Activated naive CD4-positive, alpha-beta T cell (primary cell): ENCODE measurements around the gene CLTA.
"Not testable (repeated sequence)": the region's sequence is repeated elsewhere in the genome, so short reads cannot be mapped to it uniquely, and the experiment has no call there.

ENCODE experiments used
- DNase-seq, 4 experiments: peaks; one replicate each; lab custom pipeline; 2025; lab: John Stamatoyannopoulos, UW

Gene CLTA

DNA sequence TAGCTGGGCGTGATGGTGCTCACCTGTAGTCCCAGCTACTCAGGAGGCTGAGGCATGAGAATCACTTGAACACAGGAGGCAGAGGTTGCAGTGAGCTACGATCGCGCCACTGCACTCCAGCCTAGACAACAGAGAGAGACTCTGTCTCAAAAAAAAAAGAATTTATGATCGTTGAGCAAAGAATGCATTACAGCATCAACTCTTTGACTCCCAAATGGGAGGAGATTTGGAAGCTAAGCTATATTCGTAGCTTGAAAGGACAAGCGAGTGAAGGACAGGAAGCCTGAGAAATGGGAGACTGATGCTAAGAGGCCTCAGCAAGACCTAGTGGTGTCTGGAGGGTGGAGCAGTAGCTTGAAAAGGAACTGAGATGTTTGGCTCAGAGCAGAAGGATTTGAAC lies 31.8 kb upstream of the CLTA start:
- DNase-seq = no peak

DNA sequence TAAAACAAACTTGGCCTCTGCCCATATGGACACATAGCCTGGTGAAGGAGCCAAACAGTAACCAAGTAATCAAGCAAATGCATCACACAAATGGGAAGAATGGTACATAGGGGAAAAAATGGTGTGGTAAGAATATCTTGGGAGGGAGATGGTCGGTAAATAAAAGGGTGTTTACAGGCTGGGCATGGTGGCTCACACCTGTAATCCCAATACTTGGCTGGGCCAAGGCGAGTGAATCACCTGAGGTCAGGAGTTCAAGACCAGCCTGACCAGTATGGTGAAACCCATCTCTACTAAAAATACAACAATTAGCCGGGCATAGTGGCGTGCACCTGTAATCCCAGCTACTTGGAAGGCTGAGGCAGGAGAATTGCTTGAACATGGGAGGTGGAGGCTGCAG lies 31.2 kb upstream of the CLTA start:
- DNase-seq = not testable (repeated sequence)

DNA sequence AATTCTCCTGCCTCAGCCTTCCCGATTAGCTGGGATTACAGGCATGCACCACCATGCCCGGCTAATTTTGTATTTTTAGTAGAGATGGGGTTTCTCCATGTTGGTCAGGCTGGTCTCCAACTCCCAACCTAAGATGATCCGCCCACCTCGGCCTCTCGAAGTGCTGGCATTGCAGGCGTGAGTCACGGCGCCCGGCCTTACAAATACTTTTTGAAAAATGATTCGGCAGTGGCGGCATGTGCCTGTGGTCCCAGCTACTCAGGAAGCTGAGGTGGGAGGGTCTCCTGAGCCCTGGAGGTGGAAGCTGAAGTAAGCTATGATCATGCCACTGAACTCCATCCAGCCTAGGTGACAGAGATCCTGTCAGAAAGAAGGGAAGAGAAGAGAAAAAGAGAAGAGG lies 30.6 kb upstream of the CLTA start:
- not testable (repeated sequence) for DNase-seq

DNA sequence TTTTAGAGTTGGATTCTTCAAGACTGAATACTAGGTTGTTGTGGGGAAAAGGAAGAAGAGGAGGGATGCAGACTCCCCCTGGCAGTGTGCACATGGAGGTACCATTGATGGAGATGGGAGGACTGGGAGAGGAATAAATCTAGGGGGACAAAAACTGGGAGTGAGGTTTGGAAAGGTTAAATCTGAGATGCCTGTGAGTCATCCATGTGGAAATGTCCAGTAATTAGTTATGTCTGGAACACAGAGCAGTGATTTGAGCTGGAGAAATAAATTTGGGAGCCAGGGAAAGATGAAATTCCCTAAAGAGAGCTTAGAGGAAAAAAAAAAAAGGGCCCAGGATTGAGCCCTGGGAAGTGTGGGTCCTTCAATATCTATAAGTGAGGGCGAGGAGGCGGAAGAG lies 29.5 kb upstream of the CLTA start:
- DNase-seq = no peak

DNA sequence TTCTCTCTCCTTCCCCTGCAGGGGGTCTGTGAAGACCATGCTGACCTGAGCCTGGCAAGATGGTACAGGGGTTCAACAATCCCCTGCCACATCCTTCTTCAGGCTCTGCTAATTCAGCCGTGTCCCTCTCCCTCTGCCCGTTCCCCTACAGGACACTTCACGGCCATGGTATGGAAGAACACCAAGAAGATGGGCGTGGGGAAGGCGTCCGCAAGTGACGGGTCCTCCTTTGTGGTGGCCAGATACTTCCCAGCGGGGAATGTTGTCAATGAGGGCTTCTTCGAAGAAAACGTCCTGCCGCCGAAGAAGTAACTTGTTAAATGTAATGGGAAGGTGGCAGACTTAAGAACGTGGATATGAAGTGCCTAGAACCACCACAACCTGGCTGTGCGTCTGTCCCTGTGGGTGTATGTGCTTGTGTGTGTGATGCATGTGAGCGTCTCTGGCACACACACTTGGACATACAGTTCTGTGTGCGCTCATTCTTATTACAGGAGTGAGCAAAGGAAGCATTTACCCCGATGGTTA lies 28.4 kb upstream of the CLTA start:
- no peak for DNase-seq

DNA sequence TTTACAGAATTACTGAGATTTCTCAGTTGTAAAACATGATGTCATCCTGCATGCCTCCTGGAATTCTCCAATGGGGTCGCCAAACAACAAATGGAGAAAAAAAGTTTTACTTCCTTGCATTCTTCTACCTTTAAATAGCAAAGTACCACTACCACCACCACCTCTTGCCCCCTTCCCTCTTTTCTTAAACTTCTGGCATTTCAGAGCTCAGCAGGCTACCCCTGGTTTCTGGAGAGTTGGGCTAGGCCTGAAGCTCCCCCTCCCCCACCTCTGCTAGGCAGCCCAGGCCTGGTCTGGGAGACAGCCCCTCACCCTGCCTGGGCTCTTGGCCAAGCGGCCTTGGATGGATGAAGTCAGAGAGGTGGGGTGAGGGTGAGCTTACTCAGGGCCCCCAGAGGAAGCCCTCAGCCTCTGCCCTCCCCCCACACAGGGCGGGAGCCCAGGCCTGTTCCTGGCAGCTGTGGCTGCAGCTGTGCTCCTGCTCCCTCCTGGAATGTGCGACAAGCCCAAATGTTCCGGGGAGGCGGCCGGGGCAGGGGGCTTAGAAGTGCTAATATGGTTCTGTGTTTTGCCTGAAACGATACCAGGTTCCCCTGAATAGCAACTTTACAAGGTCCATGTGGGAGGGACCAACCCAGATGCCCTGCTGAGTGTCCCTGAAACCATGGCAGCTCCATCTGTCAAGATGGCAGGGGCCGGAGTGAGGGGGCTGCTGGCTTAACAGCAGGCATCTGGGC lies 27.5 kb upstream of the CLTA start:
- no peak for DNase-seq

DNA sequence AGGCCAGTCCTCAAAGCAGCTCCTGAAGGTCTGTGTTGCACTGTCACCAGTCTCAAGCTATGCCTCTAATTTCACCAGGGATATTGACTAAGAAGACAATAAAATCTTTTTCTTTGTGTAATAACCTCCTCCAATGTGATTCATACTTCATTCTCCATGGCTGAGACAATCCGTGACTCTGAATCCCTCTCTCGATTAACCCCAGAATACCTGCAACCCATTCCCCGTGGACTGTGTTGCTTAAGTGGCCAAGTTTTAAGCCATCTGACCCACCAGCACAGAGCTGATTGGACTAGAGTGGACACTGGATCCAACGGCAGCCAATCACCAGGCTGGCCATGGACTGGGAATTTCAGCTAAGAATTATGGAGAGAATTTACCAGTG lies 26.9 kb upstream of the CLTA start:
- no peak for DNase-seq

DNA sequence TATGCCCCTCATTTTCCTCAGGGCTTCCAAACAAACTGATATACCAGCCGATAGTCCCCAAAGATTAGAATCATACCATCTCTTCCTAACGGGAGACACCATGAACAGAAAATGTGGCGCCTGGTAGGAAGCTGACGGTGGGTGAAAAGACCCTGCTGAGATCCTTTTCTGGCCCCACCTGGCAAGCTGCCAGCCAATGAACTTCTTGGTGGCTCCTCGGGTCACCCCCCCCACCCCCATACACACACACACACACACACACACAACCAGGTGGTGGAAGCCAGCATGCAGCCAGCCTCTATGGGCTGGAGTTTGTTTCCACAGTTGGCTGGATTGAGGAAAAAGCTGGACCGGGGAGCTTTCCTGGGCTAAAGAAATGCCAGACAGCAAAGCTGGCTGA lies 26.3 kb upstream of the CLTA start:
- DNase-seq = no peak

DNA sequence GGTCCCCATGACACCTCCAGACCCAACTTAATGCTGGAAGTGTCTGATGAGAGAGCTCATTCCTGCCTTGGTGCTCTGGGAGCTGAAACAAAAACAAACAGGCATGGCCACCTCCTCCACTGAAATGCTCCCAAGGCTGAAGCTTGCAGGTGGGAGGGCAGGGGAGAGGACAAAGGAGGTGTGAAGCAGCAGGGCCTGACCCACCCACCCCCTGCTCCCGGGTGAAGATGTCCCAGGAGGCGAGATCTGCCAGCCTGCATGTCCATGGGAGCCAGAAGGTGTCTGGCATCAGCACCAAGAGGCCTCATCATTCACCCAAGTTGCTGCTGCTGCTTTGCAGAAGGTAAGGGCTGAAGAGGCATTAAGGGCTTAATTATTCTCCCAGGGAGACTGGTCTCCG lies 25.7 kb upstream of the CLTA start:
- DNase-seq = no peak

DNA sequence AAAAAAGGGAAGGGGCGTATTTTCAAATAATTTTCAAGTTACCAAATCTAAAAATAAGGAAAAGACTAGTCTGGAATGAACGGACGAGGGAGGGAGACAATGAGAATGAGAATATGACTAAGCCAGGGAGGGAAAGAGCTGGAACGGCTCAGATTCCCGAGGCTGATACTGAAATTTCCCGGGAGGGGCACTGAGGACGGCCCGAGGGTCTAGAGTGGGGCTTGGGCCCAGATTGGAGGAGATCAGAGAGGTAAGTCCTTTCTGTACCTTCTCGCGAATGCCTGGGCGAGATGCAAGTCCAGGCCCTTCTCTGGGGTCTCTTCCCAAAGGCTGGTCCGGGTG lies 24.9 kb upstream of the CLTA start:
- DNase-seq = no peak

DNA sequence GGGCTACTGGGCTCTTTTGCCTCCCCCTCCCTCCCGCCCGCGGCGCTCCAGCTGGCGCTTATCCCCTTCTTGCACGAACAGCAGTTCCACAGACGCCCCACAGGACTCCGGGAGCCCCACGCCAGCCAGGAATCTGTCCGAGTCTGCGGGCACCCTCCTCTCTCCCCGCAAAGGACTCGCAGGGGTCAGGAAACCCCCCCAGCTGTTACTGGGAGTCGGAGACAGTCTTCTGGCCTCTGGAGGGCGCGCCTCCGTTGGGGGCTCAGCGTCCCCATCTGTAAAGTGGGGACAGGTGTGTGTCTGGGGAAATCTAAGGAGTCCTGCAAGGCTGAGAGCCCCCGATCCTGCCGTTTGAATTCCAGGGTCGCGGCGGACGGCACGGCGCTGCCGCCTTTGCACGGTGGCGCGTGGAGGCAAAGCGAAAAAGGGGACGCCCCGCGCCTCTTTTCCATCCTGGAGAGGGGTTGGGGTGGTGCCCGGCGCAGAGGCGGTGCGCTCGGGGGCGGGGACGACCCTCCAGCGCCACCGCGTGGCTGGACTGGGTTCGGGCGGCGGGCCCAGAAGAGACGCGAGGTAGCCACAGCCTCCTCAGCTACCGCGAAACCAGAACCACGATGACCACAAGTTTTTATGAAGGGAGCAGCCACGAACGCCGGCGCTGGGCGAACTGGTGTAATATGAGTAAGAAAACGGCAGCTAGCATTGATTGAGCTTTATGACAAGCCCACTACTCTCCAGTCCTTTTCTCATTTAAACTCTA lies 24.4 kb upstream of the CLTA start:
- peak; percentile 53 to 78 (median 60) for DNase-seq

DNA sequence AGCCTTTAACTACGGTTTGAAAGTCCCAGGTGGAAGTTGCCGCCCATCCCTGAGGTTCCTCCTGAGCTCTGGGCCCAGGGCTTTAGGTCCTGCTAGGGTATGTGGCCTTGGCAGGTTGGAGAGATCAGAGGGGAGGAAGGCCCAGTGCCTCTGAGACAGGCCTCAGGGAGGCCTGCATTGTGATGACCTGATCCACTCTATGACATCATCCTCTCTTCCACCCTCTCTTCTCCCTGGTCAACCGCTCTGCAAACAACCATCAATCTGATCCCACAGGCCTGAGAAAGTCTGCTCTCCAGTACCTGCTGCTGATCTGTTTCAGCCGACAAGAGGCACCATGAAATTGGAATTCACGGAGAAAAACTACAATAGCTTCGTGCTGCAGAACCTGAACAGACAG lies 21.6 kb upstream of the CLTA start, which contains the start of gene CCIN:
Gene CCIN, plus strand, starts transcription at position 223 of the 400 bp plus-strand sequence. Its CDS starts 115 bp downstream, at position 338.
- no peak for DNase-seq

DNA sequence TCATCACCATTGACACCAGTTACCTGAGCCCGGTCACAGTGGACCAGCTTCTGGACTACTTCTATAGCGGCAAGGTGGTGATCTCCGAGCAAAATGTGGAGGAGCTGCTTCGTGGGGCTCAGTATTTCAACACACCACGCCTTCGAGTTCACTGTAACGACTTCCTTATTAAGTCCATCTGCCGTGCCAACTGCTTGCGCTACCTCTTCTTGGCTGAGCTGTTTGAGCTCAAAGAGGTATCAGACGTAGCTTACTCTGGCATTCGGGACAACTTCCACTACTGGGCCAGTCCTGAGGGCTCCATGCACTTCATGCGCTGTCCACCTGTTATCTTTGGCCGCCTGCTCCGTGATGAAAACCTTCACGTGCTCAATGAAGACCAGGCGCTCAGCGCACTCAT lies 21.0 kb upstream of the CLTA start:
- no peak for DNase-seq

DNA sequence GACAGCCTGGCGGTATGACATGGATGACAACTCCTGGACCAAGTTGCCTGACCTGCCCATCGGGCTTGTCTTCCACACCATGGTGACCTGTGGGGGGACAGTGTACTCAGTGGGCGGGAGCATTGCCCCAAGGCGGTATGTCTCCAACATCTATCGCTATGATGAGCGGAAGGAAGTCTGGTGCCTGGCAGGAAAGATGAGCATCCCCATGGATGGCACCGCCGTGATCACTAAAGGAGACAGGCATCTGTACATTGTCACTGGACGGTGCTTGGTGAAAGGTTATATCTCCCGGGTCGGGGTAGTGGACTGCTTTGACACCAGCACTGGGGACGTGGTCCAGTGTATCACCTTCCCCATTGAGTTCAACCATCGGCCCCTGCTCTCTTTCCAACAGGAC lies 20.2 kb upstream of the CLTA start:
- DNase-seq = no peak

DNA sequence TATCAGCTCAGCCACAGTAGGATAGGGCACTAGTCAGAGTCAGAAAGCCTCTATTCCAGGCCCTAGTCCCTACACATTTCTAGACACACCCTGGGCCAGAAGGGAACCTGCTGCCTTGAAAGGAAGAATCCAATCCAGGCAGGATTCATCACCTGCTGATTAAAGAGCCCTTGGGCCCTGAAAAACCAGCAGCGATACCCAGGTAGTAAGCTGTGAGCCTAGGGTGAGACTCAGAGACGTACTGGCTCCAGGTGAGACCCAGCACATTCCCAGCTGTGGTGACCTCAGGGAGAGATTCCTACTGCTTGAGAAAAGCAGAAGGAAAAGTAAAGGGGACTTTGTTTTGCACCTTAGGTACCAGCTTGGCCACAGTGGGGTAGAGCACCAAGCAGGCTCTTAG lies 16.9 kb upstream of the CLTA start:
- DNase-seq = no peak

DNA sequence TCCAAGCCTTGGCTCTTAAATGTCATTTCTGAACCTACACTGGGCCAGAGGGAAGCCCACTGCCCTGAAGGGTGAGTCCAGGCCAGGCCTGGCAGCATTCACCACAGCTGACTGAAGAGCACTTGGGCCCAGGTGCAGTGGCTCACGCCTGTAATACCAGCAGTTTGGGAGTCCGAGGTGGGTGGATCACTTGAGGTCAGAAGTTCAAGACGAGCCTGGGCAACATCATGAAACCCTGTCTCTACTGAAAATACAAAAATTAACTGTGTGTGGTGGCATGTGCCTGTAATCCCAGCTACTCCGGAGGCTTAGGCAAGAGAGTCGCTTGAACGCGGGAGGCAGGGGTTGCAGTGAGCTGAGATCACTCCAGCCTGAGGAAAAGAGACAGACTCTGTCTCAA lies 16.4 kb upstream of the CLTA start:
- DNase-seq = no peak

DNA sequence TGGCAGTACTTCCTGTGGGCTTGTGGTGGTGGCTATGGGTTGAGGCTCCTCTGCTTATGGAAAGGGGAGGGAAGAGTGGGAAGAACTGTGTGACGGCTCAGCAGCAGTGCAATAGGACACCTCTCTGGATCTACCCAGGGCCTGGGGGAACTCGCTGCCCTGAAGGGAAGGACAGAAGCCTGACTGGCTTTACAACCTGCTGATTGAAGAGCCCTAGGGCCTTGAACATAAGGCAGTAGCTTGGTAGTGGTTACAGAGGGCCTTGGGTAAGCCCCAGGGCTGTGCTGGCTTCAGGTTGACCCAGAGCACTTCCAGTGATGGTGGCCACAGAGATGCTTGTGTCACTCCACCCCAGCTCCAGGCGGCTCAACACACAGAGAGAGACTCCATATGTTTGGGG lies 16.0 kb upstream of the CLTA start:
- DNase-seq = no peak

DNA sequence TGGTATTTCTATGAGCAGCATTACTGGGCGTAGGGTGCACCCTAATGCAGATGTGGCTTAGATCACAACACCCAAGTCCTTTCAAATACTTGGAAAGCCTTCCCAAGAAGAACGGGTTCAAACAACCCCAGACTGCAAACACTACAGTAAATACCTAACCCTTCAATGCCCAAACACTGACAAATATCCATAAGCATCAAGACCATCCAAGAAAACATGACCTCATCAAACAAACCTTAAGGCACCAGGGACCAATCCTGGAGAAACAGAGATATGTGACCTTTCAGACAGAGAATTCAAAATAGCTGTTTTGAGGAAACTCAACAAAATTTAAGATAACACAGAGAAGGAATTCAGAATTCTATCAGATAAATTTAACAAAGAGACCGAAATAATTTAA lies 15.5 kb upstream of the CLTA start:
- DNase-seq = not testable (repeated sequence)

DNA sequence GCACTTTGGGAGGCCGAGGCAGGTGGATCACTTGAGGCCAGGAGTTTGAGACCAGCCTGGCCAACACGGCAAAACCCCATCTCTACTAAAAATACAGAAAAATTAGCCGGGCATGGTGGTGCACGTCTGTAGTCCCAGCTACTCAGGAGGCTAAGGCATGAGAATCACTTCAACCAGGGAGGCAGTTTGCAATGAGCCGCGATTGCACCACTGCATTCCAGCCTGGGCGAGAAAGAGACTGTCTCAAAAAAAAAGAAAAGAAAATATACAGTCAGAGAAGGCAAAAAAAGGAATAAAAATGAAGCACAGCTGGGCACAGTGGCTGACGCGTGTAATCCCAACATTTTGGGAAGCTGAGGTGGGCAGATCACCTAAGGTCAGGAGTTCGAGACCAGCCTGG lies 14.2 kb upstream of the CLTA start:
- DNase-seq = not testable (repeated sequence)

DNA sequence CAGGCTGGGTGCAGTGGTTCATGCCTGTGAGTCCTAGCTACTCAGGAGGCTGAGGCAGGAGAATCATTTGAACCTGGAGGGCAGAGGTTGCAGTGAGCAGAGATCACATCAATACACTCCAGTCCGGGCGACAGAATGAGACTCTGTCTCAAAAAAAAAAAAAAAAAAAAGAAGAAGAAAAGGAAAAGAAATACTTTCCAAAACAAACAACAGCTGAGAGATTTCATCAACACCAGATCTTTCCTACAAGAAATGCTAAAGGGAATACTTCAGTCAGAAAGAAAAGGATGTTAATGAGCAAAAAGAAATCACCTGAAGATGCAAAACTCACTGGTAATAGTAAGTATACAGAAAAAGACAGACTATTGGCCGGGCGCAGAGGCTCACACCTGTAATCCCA lies 13.2 kb upstream of the CLTA start:
- DNase-seq = no peak

DNA sequence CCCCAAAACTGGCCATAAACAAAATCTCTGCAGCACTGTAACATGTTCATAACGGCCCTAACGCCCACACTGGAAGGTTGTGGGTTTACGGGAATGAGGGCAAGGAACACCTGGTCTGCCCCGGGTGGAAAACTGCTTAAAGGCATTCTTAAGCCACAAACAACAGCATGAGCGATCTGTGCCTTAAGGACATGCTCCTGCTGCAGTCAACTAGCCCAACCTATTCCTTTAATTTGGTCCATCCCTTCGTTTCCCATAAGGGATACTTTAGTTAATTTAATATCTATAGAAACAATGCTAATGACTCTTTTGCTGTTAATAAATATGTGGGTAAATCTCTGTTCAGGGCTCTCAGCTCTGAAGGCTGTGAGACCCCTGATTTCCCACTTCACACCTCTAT lies 10.5 kb upstream of the CLTA start:
- not testable (repeated sequence) for DNase-seq

DNA sequence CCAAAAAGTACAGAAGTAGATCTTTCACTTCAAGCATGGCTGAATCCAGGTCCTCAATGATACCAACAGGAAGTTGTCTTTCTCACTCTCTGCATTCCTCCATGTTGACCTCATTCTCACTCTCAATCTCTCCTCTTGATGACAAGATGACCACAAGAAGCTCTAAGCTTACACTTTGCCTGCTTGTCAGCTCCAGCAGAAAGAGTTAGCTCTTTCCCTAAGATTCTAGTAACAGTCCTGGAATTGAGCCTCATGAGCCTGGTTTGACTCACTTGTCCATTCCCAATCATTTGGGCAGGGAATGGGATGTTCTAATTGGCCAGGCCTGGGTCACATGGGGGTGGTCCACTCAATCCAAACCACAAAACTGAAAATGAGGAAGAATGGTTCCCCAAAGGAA lies 3.3 kb upstream of the CLTA start:
- no peak for DNase-seq

DNA sequence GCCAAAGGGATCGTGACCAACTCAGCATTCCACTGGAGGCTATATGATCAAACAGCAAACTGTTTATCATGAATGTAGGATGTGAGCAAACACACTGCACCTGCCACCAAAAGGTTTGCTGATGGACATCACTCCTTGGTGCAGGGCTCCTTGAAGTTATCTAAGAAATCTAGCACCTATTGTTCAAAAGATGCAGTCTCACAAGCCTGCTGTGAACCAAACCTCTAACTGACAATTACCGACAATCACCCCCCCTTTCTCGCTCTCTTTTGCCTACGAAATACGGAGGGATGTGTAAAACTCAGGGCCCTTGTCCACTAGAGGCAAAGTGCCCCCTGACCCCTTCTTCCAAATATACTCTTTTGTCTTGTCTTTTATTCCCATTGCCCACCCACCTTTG lies 2.5 kb upstream of the CLTA start:
- no peak for DNase-seq

DNA sequence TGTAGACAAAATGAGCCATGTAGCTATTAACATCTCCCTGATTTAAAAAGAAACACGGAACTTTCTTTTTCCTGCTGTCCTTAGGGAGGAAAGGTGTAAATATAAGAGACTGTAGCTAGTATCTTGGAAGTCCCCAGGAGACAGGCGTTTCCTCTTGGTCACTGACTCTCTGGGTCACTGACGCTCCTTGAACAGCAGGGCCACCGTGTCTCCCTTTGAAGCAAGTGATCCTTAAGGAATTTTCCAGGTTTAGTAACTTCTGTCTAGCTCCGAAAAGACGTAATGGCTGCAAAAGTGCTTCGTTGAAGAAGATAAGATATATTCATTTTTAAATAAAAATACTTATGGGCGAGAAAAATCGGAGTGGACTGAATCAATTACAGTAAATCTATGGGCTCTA lies 745 bp upstream of the CLTA start:
- DNase-seq = no peak
